ENCODE results near the gene HOATZ. TPM values are rescaled to one million over a fixed set of nuclear protein-coding genes. Genes with fewer than 3 reads are reported as not detected.

HOATZ gene
- total RNA-seq: not detected

- ATAC-seq: no peak
Observed at GRCh38 chr11:111514216-111515031, at the start of gene HOATZ. Gene HOATZ (plus strand): TSS chr11:111514778. CDS start chr11:111514785, 7 bp downstream.

- no peak for ATAC-seq
Observed at GRCh38 chr11:111465400-111465799, 49.2 kb upstream of the HOATZ start.

- ATAC-seq: no peak
Observed at GRCh38 chr11:111466615-111467014, 48.0 kb upstream of the HOATZ start.

- ATAC-seq: no peak
Observed at GRCh38 chr11:111469200-111469599, 45.4 kb upstream of the HOATZ start.

- no peak for ATAC-seq
Observed at GRCh38 chr11:111472228-111472627, 42.4 kb upstream of the HOATZ start.

- no peak for ATAC-seq
Observed at GRCh38 chr11:111474432-111474831, 40.1 kb upstream of the HOATZ start.

- ATAC-seq: no peak
Observed at GRCh38 chr11:111476366-111476765, 38.2 kb upstream of the HOATZ start.

GRCh38 chr11:111476956-111477355 lies 37.6 kb upstream of the HOATZ start:
- no peak for ATAC-seq

- no peak for ATAC-seq
Observed at GRCh38 chr11:111477898-111478297, 36.7 kb upstream of the HOATZ start.

GRCh38 chr11:111479666-111480065 lies 34.9 kb upstream of the HOATZ start:
- ATAC-seq: no peak

- ATAC-seq: no peak
Observed at GRCh38 chr11:111483431-111483830, 31.1 kb upstream of the HOATZ start.

GRCh38 chr11:111490496-111490895 lies 24.1 kb upstream of the HOATZ start:
- no peak for ATAC-seq

- ATAC-seq: no peak
Observed at GRCh38 chr11:111494040-111494439, 20.5 kb upstream of the HOATZ start.

GRCh38 chr11:111499483-111499882 lies 15.1 kb upstream of the HOATZ start:
- no peak for ATAC-seq

GRCh38 chr11:111500481-111500880 lies 14.1 kb upstream of the HOATZ start:
- peak; percentile 69 for ATAC-seq

GRCh38 chr11:111502611-111503010 lies 12.0 kb upstream of the HOATZ start:
- ATAC-seq: no peak

GRCh38 chr11:111510311-111510710 lies 4.3 kb upstream of the HOATZ start:
- ATAC-seq: no peak

GRCh38 chr11:111512296-111513239 lies 2.0 kb upstream of the HOATZ start, which contains the start of gene BTG4:
Gene BTG4 (minus strand): TSS chr11:111512386. CDS start chr11:111498776, 13,610 bp downstream.
- peak; percentile 52 for ATAC-seq

GRCh38 chr11:111513240-111513605 lies 1.4 kb upstream of the HOATZ start:
- ATAC-seq: no peak

GRCh38 chr11:111515591-111515990 lies 1.0 kb downstream of the HOATZ start:
- no peak for ATAC-seq

- no peak for ATAC-seq
Observed at GRCh38 chr11:111518668-111519067, 4.1 kb downstream of the HOATZ start.

GRCh38 chr11:111520560-111520959 lies 6.0 kb downstream of the HOATZ start:
- ATAC-seq: no peak

GRCh38 chr11:111521135-111521534 lies 6.6 kb downstream of the HOATZ start:
- ATAC-seq: no peak
